HuH-7.5 (cell line): ENCODE measurements around the gene FPGS.
"Not testable (repeated sequence)": the region's sequence is repeated elsewhere in the genome, so short reads cannot be mapped to it uniquely, and the experiment has no call there.

Experiments used
- DNase-seq: peaks from one replicate; pipeline ENCODE4 v3.0.0; 2011; ENCODE audit warnings: low spot score

Gene FPGS

GRCh38 chr9:127770905-127771569, 31.6 kb upstream of the FPGS start:
- DNase-seq: peak; percentile 92

GRCh38 chr9:127771570-127772189, 31.0 kb upstream of the FPGS start:
- DNase-seq: no peak

- no peak for DNase-seq
Measured at GRCh38 chr9:127772603-127773002, 30.1 kb upstream of the FPGS start.

GRCh38 chr9:127773272-127773671, 29.4 kb upstream of the FPGS start:
- DNase-seq: no peak

DNA sequence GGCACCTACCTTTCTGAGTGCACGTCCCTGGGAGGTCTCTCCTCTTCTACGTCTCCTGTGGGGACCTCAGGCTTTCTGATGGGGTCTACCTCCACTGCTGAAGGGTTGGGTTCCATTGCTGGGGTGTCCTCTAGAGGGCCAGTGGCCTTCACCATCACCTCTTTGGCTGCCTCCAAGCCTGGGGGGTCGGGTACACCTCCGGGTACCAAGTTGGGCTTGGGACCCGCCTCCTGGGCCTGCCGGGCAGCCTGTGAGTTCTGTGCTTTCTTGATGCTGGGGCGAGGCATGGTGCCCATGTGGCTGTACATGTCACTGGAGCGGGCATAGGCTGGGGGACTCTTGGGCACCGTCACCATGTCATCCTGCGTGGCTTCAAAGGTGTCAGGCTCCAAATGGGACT, 28.7 kb upstream of the FPGS start:
- DNase-seq: no peak

- no peak for DNase-seq
Measured at GRCh38 chr9:127776195-127776923, 26.3 kb upstream of the FPGS start.

- DNase-seq: no peak
Measured at GRCh38 chr9:127776924-127777289, 25.8 kb upstream of the FPGS start.

- DNase-seq: no peak
Measured at GRCh38 chr9:127777368-127777980, 25.2 kb upstream of the FPGS start.

DNA sequence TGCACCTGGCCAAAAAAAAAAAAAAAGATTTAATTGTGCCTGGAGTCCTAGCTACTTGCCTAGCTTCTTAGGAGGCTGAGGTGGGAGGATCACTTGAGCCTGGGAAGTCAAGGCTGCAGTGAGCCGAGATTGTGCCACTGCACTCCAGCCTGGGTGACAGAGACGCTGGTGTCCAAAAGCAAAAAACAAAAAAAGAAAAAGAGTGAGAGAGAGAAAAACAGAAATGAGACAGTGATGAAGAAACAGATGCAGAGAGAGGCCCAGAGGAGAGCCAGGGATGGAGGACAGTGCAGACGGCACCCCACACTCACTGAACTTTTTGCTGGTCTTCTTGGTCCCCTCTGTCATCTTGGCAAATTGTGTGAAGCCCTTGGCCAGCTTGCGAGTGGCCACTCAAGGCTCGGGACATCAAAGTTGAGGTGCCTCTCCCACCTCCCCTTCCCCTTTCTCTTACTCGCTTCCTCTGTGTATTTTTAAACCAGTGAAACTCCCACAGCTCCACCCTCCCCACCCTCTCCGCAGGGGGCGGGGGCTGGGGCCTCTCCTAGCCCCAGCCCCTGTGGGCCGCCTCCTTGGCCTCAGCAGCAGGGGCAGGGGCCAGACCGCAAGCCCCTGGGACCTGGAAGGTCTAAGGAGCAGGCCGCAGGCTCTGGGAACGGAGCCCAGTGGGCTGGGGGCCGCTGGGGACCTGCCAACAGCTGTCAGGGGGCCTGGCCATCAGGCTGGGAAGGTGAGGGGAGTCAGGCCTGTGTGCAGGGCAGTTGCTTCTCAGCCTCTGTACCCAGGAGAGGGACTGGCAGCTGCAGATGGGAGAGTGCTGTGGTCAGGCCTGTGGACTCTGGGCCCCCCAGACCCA, 24.2 kb upstream of the FPGS start, which contains the start of gene SH2D3C:
TSS of gene SH2D3C (minus strand) at position 387 of the 856 bp plus-strand sequence. CDS start at position 348, 39 bp downstream.
- DNase-seq: no peak

DNA sequence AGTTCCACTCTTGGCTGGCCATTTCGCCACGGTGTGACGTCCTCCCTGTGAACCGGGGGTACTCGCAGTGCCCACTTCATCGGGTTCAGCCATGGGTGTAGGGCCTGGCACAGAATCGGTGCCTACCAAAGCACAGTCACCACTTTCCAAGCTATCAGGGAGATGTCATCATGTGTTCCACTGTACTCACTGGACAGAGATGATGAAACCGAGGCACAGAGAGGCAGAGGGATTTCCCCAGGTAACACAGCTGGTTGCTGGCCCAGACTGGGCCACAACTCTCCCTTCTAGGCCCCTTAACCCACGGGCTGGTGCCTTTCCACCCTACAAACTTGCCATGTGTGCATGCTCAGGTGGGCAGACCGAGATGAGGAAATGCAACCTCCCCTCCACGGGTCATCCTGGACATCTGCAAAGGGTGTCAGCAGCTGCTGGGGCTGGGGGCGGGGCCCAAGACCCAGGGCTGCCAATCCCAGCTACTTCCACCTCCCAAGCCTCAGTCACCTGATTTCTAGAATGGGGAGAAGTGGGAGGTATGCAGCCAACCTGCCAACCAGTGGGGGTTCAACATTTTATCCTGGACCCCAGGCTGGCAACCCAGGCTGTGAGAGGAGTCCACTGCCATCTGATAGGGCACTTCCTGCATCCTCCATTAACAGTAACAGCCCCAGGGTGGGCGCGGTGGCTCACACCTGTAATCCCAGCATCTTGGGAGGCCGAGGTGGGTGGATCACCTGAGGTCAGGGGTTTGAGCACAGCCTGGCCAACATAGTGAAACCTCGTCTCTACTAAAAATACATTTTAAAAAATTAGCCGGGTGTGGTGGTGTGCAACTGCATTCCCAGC, 23.3 kb upstream of the FPGS start:
- no peak for DNase-seq

GRCh38 chr9:127780126-127780885, 22.4 kb upstream of the FPGS start:
- DNase-seq: no peak

GRCh38 chr9:127780909-127781308, 21.8 kb upstream of the FPGS start:
- not testable (repeated sequence) for DNase-seq

- no peak for DNase-seq
Measured at GRCh38 chr9:127781806-127782205, 20.9 kb upstream of the FPGS start.

GRCh38 chr9:127783111-127784008, 19.3 kb upstream of the FPGS start:
- DNase-seq: no peak

DNA sequence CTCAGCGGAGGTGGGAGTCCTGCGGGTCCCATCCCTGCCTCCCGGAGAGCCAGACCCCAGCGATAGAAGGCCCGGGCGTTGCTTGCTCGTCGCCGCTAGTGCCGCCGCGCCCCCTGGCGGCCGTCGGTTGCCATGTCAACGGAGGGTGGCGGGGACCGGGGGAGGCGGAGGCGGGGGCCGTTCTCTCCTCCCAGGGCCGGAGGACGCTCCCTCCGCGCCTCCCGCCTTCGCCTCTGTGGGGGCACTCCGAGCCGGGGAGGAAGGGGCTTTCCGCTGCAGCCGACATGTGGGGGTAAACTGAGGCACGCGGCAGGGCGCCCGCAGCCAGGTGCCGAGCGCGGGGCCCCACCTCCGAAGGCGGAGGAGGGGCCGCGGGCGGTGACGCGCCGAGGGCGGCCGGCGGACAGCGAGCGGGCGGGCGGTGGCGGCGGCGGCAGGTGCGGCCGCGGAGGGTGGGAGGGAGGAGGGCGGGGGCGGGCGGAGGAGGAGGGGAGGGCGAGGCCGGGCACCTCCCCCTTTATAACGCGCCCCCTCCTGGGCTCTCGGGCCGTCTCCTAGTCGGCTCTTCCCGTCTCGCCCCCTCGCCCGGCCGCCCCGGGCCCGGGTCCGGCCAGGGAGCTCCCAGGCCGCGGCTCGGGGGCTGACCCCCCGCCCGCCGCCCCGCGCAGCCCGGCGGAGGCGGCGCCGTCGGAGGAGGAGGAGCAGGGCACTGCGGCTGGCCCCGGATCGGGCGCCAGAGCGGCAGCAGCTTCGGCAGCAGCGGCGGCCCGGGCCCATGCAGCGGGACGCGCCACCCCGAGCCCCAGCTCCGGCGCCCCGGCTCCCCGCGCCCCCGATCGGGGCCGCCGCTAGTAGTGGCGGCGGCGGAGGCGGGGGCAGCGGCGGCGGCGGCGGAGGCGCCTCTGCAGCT, 17.4 kb upstream of the FPGS start:
- DNase-seq: peak; percentile 96

- DNase-seq: peak; percentile 92
Measured at GRCh38 chr9:127785933-127786772, 16.5 kb upstream of the FPGS start, which contains the start of gene CDK9. CDK9 (plus strand) TSS chr9:127786034; CDS start chr9:127786149, 115 bp downstream.

- no peak for DNase-seq
Measured at GRCh38 chr9:127786773-127787104, 15.9 kb upstream of the FPGS start.
